Measurements from ENCODE around the gene NSD2.

GRCh38 chr4:1970926-1971325 lies 99.7 kb downstream of the NSD2 start:
- TF ChIP-seq POLR2A (IDR thresholded peaks at IDR 0.05): no peak
- no peak for TF ChIP-seq CTCF (IDR thresholded peaks at IDR 0.05)

Measured in ovary (tissue), 3 donors.